Limb (tissue), 2 donors: ENCODE results near the gene SRPK2.
A peak's percentile ranks its signal among the peaks of the same experiment; 100 is the strongest.
"Not testable (repeated sequence)": the region's sequence is repeated elsewhere in the genome, so short reads cannot be mapped to it uniquely, and the experiment has no call there.

Experiments
- DNase-seq, 2 donors: peaks; one replicate each; pipeline ENCODE4 v3.0.0-alpha.2; 2016; ENCODE audit errors: extremely low spot score in 2 of 2

SRPK2 gene

GRCh38 chr7:105388356-105389087, at the start of gene SRPK2:
TSS of gene SRPK2 (minus strand) at chr7:105388921.
- peak; percentile 67 to 91 for DNase-seq

- no peak for DNase-seq
These were observed 49.5 kb upstream of the SRPK2 start for GRCh38 chr7:105438254-105438653.

GRCh38 chr7:105437356-105437755, 48.6 kb upstream of the SRPK2 start:
- DNase-seq: not testable (repeated sequence)

GRCh38 chr7:105429746-105430612, 41.3 kb upstream of the SRPK2 start:
- peak in 1 of 2 donors; percentile 35 for DNase-seq

- DNase-seq: no peak
These were observed 38.0 kb upstream of the SRPK2 start for GRCh38 chr7:105426606-105427146.

- DNase-seq: no peak
These were observed 35.3 kb upstream of the SRPK2 start for GRCh38 chr7:105423987-105424386.

- DNase-seq: no peak
These were observed 25.2 kb upstream of the SRPK2 start for GRCh38 chr7:105413887-105414437.

GRCh38 chr7:105410774-105411173, 22.1 kb upstream of the SRPK2 start:
- not testable (repeated sequence) for DNase-seq

- not testable (repeated sequence) for DNase-seq
These were observed 21.1 kb upstream of the SRPK2 start for GRCh38 chr7:105409775-105410174.

GRCh38 chr7:105408791-105409410, 20.2 kb upstream of the SRPK2 start:
- no peak for DNase-seq

- DNase-seq: no peak
These were observed 14.4 kb upstream of the SRPK2 start for GRCh38 chr7:105403128-105403527.

- no peak for DNase-seq
These were observed 13.7 kb upstream of the SRPK2 start for GRCh38 chr7:105402221-105403095.

GRCh38 chr7:105399043-105399725, 10.5 kb upstream of the SRPK2 start:
- peak in 1 of 2 donors; percentile 17 for DNase-seq

- no peak for DNase-seq
These were observed 7.8 kb upstream of the SRPK2 start for GRCh38 chr7:105396566-105396965.

- no peak for DNase-seq
These were observed 2.7 kb upstream of the SRPK2 start for GRCh38 chr7:105391429-105391828.

GRCh38 chr7:105389889-105390288, 1.2 kb upstream of the SRPK2 start:
- DNase-seq: no peak

- peak in 1 of 2 donors; percentile 62 for DNase-seq
These were observed 448 bp upstream of the SRPK2 start for GRCh38 chr7:105389088-105389650.

GRCh38 chr7:105387508-105388355, 989 bp downstream of the SRPK2 start:
- DNase-seq: peak; percentile 6 to 77

GRCh38 chr7:105377903-105378302, 10.8 kb downstream of the SRPK2 start:
- no peak for DNase-seq
